GM12878 (cell line): ENCODE data around the gene ADSL. TPM values are rescaled to one million over a fixed set of nuclear protein-coding genes. Genes with fewer than 3 reads are reported as not detected.

Experiments
- ATAC-seq: fragments of 200-7000 bp; cut with Tn5 transposase; 3 replicates; pipeline ENCODE4 v1.9.1; 2020; ENCODE audit warnings: mild to moderate bottlenecking, moderate library complexity
- BruUV-seq: library from RNA; stranded (reverse); fragments of 400-500 nt; replicated peaks from 2 replicates; lab custom pipeline; 2021; lab: Mats Ljungman, UMichigan
- CTCF ChIA-PET: fragments of 300-600 bp; sonication (Branson Sonifier 250); formaldehyde crosslinking; extraction: SDS; loops from one replicate; lab custom pipeline; 2021; ENCODE audit warnings: inconsistent platforms; lab: Yijun Ruan, JAX
- POLR2A ChIA-PET: fragments of 350-600 bp; formaldehyde crosslinking; extraction: SDS; loops from one replicate; lab custom pipeline; 2021; ENCODE audit warnings: inconsistent platforms; lab: Charles Lee
- RAD21 ChIA-PET: fragments of 300-600 bp; sonication (Branson Sonifier 250); formaldehyde crosslinking; loops from one replicate; lab custom pipeline; 2023; ENCODE audit warnings: antibody characterized with exemption; ENCODE audit not compliant: unreplicated experiment; lab: Charles Lee
- SMC1A ChIA-PET: fragments of 300-600 bp; sonication (Branson Sonifier 250); formaldehyde crosslinking; loops from one replicate; lab custom pipeline; 2023; ENCODE audit not compliant: unreplicated experiment, uncharacterized antibody; lab: Charles Lee
- DNase-seq: peaks from one replicate; pipeline ENCODE4 v3.0.0-alpha.2; 2011; ENCODE audit warnings: low read depth, low spot score
- FAIRE-seq: peaks from 3 replicates; lab custom pipeline; 2011; peaks lifted over from hg19 to GRCh38; lab: Jason Lieb, UNC
- H2AFZ ChIP-seq: 2 replicates; pipeline ENCODE4 v1.6.0; 2011; ENCODE audit warnings: low read depth, low read length, control low read depth; ENCODE audit not compliant: control insufficient read depth
- H3K27ac ChIP-seq: 2 replicates; pipeline ENCODE4 v1.5.1; 2011; ENCODE audit warnings: control low read depth; ENCODE audit not compliant: control insufficient read depth, insufficient read depth
- H3K27me3 ChIP-seq, 2 experiments: replicated peaks in 1 of 2; 2 replicates each; pipeline versions ENCODE4 v1.6.0 to v1.6.1; 2011; ENCODE audit warnings: low read length in 1 of 2; ENCODE audit not compliant: control insufficient read depth in 2 of 2, insufficient read depth in 2 of 2
- H3K36me3 ChIP-seq, 2 experiments: 2 replicates each; pipeline ENCODE4 v1.5.1; 2011; ENCODE audit warnings: low read length in 1 of 2; ENCODE audit not compliant: control insufficient read depth in 2 of 2, insufficient read depth in 2 of 2
- H3K4me1 ChIP-seq: 2 replicates; pipeline ENCODE4 v1.6.1; 2011; ENCODE audit warnings: mild to moderate bottlenecking, low read length, moderate library complexity, mixed read lengths; ENCODE audit not compliant: control insufficient read depth, insufficient read depth
- H3K4me2 ChIP-seq: 2 replicates; pipeline ENCODE4 v1.6.0; 2011; ENCODE audit warnings: control low read depth; ENCODE audit not compliant: control insufficient read depth, insufficient read depth
- H3K4me3 ChIP-seq: fragments of 200-600 bp; sonication (generic); 2 replicates; pipeline ENCODE4 v1.5.1; 2016
- H3K79me2 ChIP-seq: 2 replicates; pipeline ENCODE4 v1.6.0; 2011; ENCODE audit warnings: low read length; ENCODE audit not compliant: control insufficient read depth, insufficient read depth
- H3K9ac ChIP-seq: 2 replicates; pipeline ENCODE4 v1.8.0; 2011; ENCODE audit warnings: low read length, control low read depth, mixed read lengths; ENCODE audit not compliant: control insufficient read depth, insufficient read depth
- H3K9me3 ChIP-seq: replicated peaks from 3 replicates; pipeline ENCODE4 v1.5.1; 2011; ENCODE audit warnings: mild to moderate bottlenecking, low read length; ENCODE audit not compliant: control insufficient read depth, insufficient read depth
- H4K20me1 ChIP-seq: 2 replicates; pipeline ENCODE4 v1.6.0; 2011; ENCODE audit not compliant: control insufficient read depth, insufficient read depth
- ASH2L ChIP-seq: fragments of 300-600, 200-600 bp; sonication (generic); IDR thresholded peaks from 2 replicates; pipeline ENCODE4 v1.6.1; 2017; ENCODE audit warnings: low read depth, mild to moderate bottlenecking, borderline replicate concordance
- ATF3 ChIP-seq: IDR thresholded peaks from 2 replicates; pipeline ENCODE4 v1.6.1; 2011; ENCODE audit warnings: low read depth, mild to moderate bottlenecking, low read length, moderate library complexity, borderline replicate concordance; ENCODE audit errors: extremely low read depth
- CBFB ChIP-seq: IDR thresholded peaks from 2 replicates; pipeline ENCODE4 v1.6.1; 2016; ENCODE audit warnings: antibody characterized with exemption, low read depth
- CHD2 ChIP-seq: IDR thresholded peaks from 2 replicates; pipeline ENCODE4 v1.6.1; 2011; ENCODE audit warnings: low read depth, low read length, improper control_type of control experiment, borderline replicate concordance
- EZH2 ChIP-seq: IDR thresholded peaks from 2 replicates; pipeline ENCODE4 v1.6.1; 2012; ENCODE audit warnings: low read depth, mild to moderate bottlenecking, control low read depth, inconsistent platforms, low read length, borderline replicate concordance; ENCODE audit not compliant: control insufficient read depth
- HDGF ChIP-seq: fragments of 450-650 bp; IDR thresholded peaks from 2 replicates; pipeline ENCODE4 v1.6.1; 2016; ENCODE audit warnings: antibody characterized with exemption
- IRF3 ChIP-seq: fragments of 450-650 bp; IDR thresholded peaks from 2 replicates; pipeline ENCODE4 v1.6.1; 2014; ENCODE audit warnings: mild to moderate bottlenecking
- MTA3 ChIP-seq: IDR thresholded peaks from 2 replicates; pipeline ENCODE4 v1.6.1; 2012; ENCODE audit warnings: low read length, inconsistent platforms, borderline replicate concordance
- NFIC ChIP-seq: IDR thresholded peaks from 2 replicates; pipeline ENCODE4 v1.6.1; 2012; ENCODE audit warnings: low read depth, mild to moderate bottlenecking, inconsistent platforms, low read length, moderate library complexity
- NFYA ChIP-seq: IDR thresholded peaks from 2 replicates; pipeline ENCODE4 v1.6.1; 2011; ENCODE audit warnings: low read depth, mild to moderate bottlenecking, low read length, improper control_type of control experiment, borderline replicate concordance
- RELA ChIP-seq: fragments of 450-650 bp; IDR thresholded peaks from 2 replicates; pipeline ENCODE4 v1.8.0; 2014; ENCODE audit warnings: borderline replicate concordance; ENCODE audit not compliant: partially characterized antibody
- RUNX3 ChIP-seq: IDR thresholded peaks from 2 replicates; pipeline ENCODE4 v1.6.1; 2012; ENCODE audit warnings: low read length, inconsistent platforms
- SP1 ChIP-seq: IDR thresholded peaks from one replicate; pipeline ENCODE4 v1.6.1; 2011; ENCODE audit warnings: low read depth, low read length
- ZBED1 ChIP-seq: IDR thresholded peaks from 2 replicates; pipeline ENCODE4 v1.6.1; 2016; ENCODE audit warnings: borderline replicate concordance
- ZNF217 ChIP-seq: fragments of 450-650 bp; IDR thresholded peaks from 2 replicates; pipeline ENCODE4 v1.6.1; 2017; ENCODE audit warnings: antibody characterized with exemption, mild to moderate bottlenecking
- WGBS: methylation state at CpG from one replicate; pipeline ENCODE4 v1.1.6; 2016; ENCODE audit warnings: low lambda C conversion rate; ENCODE audit not compliant: insufficient replicate concordance, insufficient coverage; ENCODE audit errors: missing lambda C conversion rate; 5-methylcytosine and 5-hydroxymethylcytosine counted together
- in situ Hi-C: fragments of 300-500 bp; cut with MboI; formaldehyde crosslinking; loops from 9 replicates; pipeline ENCODE4 v1.14.3; 2018; ENCODE audit warnings: mixed read lengths
- intact Hi-C: fragments of 100-400 bp; cut with micrococcal nuclease; formaldehyde crosslinking; loops from one replicate; pipeline ENCODE4 v1.14.2; 2022; ENCODE audit not compliant: unreplicated experiment
- polyA plus RNA-seq, 11 experiments: library from polyadenylated mRNA; depleted of rRNA in 4 of 11; unstranded in 6 of 11; stranded (reverse) in 5 of 11; fragments of >200 nt; fragmentation: Nextera tagmentation in 4 of 11; fragmentation: Illumina TruSeq in 1 of 11; extraction: Ambion mirVana in 4 of 11; extraction: Trizol in 1 of 11; gene quantifications; 1 replicate in 1 of 11; 2 replicates in 10 of 11; pipeline versions ENCODE4 v1.2.1 to v1.2.3, GENCODE V29; 2011 to 2016; ENCODE audit warnings: inconsistent platforms in 2 of 11, missing spikeins in 2 of 11, low read depth in 1 of 11
- total RNA-seq, 4 experiments: library from RNA; depleted of rRNA in 3 of 4; stranded (reverse); fragments of >200 nt in 3 of 4; fragmentation: Illumina TruSeq in 1 of 4; extraction: Trizol in 1 of 4; gene quantifications; 2 replicates each; pipeline versions ENCODE4 v1.2.1 to v1.2.3, GENCODE V29; 2013 to 2021

Gene ADSL
- total and polyA plus RNA-seq, 10 of the 15 experiments (the other 5 are each of a cell fraction or from before 2014, with no cell fraction given), result 126 to 313 (median 143) TPM

DNA sequence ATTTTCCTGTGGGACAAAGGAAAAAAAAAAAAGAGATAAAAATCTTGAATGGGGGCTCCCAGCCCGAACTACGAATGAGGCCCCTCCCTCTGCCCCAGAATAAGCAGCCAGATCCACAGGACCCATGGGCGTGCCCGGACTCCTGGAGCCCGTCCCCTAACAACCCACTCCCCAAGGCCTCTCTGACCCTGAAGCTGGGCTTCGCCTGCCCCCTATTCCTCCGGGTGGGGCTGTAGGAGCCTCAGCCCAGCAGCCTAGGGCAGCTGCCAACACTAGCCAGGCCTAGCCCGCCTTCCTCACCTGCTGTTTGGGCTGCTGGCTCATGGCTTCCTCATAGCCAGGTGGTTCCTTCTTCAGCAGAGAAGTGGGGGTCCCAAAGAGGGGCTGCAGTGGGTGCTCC lies 70.7 kb downstream of the ADSL start:
- peaks cover 1% of the 10 kb centered on the region for H3K79me2 ChIP-seq
- no peak overlapping the region for H3K4me2 ChIP-seq
- intact Hi-C loops, result no loop called here
- no peak overlapping the region for H2AFZ ChIP-seq
- RAD21 ChIA-PET, result no interaction called here
- no peaks in the 10 kb centered on the region for H4K20me1 ChIP-seq
- H3K9ac ChIP-seq, result no peak overlapping the region
- DNase-seq, result no peak
- no peak overlapping the region for H3K27ac ChIP-seq
- no peaks in the 10 kb centered on the region for H3K9me3 ChIP-seq
- BruUV-seq, result no TSS peak
- TF ChIP-seq EZH2 (no peak), ZBED1 (no peak), ATF3 (no peak), SP1 (no peak), CBFB (no peak), IRF3 (no peak), MTA3 (no peak), CHD2 (no peak), ZNF217 (no peak), RUNX3 (no peak), RELA (no peak), NFIC (no peak), ASH2L (no peak), NFYA (no peak), HDGF (no peak)
- TF ChIP-seq, all 136 proteins: peak for 0
- Histone ChIP-seq H3K27me3 (no peaks in the 10 kb centered on the region), H3K4me1 (peaks cover 44% of the 10 kb centered on the region), H3K36me3 (peaks cover 13 to 47% of the 10 kb centered on the region in 2 experiments), H3K4me3 (no peak overlapping the region)
- WGBS, result 89% methylated on average over 8 of the region's 8 CpGs
- FAIRE-seq (no peak), ATAC-seq (no peak)
- ChIA-PET SMC1A (no interaction called here), POLR2A (interaction anchor here (2.4 kb wide), 1 partner anchor 19 kb away, joined by 13 read pairs; no protein-coding TSS in a partner anchor), CTCF (no interaction called here)
- in situ Hi-C loops, result no loop called here
